Myocyte (in vitro differentiated cells): ENCODE results near the gene HOXC10. TPM values are rescaled to one million over a fixed set of nuclear protein-coding genes. Genes with fewer than 3 reads are reported as not detected.

Experiments used
- DNase-seq: peaks from one replicate; pipeline ENCODE4 v3.0.0-alpha.2; 2012; ENCODE audit warnings: low read depth
- polyA plus RNA-seq: library from polyadenylated mRNA; unstranded; fragments of >200 nt; gene quantifications from one replicate; pipeline ENCODE4 v1.2.1, GENCODE V29; 2012; ENCODE audit warnings: missing spikeins
- total RNA-seq: library from RNA; depleted of rRNA; stranded (reverse); fragments of >200 nt; gene quantifications from 2 replicates; pipeline ENCODE4 v1.2.3, GENCODE V29; 2014

Gene HOXC10
- 3.7 and 4.0 TPM in 2 replicates for total RNA-seq
- polyA plus RNA-seq: 16.6 TPM

- peak; percentile 97 for DNase-seq
Observed at GRCh38 chr12:53984901-53985691, at the start of gene HOXC10. HOXC10 (plus strand) TSS chr12:53985146; CDS start chr12:53985260, 114 bp downstream.

GRCh38 chr12:53935383-53936341 lies 49.3 kb upstream of the HOXC10 start:
- no peak for DNase-seq

GRCh38 chr12:53937099-53937498 lies 47.8 kb upstream of the HOXC10 start:
- no peak for DNase-seq

DNA sequence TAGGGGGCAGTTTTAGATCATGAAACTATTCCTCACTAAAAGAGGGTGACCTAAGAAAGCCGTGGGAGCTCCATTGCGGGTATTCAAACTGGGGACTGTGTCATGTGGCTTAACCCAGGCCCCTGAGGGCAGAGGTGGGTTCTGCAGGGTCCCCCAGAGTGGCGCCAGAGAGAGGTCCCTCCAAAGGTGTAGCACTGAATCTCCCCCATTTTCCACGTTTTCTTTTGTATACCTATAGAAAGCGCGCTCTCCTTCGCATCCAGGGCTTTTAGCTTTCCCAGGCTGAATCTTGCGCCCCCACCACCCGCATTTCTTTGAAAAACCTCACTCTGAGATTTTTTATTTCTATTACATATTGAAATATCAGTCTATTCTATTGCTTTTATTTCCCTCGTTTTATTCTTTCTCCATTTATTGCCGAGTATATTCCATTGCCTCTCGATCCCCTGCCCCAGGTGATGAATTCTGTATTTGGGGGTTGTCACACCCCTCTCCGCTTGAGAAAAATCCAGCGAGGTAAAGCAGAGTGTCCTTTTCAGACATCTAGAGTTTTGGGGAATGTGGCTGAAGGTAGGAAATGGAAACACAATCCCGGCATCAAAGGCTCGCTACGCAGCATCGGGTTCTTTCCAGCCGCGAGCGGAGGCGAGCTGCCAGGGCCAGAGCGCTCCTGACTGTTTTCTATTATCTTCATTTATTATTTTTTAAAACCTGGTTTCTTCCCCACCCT lies 47.2 kb upstream of the HOXC10 start:
- DNase-seq: no peak

- DNase-seq: peak; percentile 100
Observed at GRCh38 chr12:53938326-53939140, 46.4 kb upstream of the HOXC10 start, which contains the start of gene HOXC13. HOXC13 (plus strand) TSS chr12:53938831; CDS start chr12:53938907, 76 bp downstream.

- DNase-seq: peak; percentile 55
Observed at GRCh38 chr12:53939141-53940108, 45.5 kb upstream of the HOXC10 start.

DNA sequence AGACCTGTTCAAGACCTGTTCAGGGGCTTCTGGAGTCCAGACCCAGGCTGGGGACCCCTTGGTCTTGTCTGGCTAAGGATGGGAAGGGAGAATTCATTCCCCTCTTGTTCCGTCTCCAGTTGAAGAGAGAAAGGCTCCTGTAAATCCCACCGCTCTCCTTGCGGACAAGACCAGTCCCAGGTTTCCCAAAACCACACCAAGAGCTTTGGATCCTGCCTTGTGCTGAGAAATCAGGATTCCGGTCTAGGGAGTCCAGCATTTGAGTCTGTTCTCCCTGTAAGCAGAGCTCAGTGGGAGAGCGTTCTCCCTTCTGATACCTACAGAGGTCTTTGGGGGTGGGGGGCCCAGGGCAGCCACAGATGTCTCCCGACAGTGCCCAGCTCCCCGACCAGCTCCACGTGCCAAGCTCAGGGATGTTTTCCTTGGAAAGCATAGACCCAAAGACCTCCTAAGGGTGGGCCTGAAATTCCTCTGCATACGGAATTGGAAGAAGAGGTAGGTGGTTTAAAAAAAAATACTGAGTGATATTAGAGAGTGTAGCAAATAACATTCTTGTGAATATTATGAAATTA lies 44.4 kb upstream of the HOXC10 start:
- DNase-seq: peak; percentile 9

DNA sequence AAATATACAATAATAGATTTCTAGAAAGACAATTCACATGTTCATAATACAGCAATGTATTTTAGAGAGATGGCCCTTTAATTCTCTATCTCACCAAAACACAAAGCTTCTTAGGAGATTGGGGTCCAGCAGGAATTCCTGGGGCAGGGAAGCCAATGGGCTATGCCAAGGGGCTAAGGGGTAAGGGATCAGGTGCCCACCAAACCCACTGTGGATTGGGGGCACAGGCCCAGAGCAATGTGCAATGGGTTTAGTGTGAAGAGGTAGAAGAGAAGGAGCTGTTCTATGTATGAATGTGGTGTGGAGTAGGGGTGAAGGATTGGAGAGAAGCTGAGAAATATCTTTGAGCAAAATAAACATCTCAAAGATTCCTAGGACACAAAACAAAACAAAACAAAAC lies 43.8 kb upstream of the HOXC10 start:
- no peak for DNase-seq

- no peak for DNase-seq
Observed at GRCh38 chr12:53941750-53942149, 43.2 kb upstream of the HOXC10 start.

DNA sequence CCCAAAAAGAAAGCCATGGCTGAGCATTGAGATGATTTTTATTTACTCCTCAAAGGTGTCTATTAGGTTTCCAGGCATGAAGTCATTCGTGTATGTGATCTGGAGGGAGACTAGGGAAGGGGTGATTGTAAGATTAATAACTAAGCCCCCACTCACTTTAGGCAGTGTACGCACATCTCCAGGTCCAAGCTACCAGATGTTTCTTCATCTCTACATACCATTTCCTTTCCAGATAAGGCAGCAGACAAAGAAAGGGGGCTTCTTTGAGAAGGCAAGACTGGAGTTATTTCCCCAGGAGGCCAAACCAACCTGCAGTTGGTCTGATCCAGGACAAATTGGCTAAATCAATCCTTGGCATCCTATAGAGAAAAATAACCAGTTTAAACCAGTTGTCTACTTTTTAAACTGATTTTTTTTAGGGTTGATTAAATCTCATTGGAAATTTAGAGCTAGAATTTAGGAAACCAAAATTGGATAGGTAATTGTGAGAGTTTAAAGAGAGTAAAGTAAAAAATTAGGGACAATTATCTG lies 42.4 kb upstream of the HOXC10 start:
- DNase-seq: no peak

DNA sequence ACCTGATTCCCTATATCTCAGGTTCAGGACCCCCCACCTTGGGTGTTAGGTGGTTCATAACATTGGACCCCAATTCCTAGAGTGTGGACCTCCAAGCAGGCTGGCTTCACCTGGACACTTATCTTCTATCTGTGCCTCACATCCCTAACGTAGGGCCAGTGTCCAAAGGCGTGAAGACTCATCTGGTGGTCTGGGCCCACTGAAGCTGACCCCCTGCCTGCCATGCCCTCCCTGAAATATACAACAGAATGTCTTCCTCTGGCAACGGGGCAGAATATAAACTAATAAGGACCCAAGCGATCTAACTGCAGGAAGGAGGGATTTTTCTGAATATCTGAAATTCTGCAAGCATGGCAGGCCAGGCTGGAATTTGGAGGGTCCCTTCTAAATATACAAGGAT lies 40.7 kb upstream of the HOXC10 start:
- no peak for DNase-seq

GRCh38 chr12:53944907-53945847 lies 39.8 kb upstream of the HOXC10 start:
- DNase-seq: no peak

- no peak for DNase-seq
Observed at GRCh38 chr12:53947743-53948142, 37.2 kb upstream of the HOXC10 start.

DNA sequence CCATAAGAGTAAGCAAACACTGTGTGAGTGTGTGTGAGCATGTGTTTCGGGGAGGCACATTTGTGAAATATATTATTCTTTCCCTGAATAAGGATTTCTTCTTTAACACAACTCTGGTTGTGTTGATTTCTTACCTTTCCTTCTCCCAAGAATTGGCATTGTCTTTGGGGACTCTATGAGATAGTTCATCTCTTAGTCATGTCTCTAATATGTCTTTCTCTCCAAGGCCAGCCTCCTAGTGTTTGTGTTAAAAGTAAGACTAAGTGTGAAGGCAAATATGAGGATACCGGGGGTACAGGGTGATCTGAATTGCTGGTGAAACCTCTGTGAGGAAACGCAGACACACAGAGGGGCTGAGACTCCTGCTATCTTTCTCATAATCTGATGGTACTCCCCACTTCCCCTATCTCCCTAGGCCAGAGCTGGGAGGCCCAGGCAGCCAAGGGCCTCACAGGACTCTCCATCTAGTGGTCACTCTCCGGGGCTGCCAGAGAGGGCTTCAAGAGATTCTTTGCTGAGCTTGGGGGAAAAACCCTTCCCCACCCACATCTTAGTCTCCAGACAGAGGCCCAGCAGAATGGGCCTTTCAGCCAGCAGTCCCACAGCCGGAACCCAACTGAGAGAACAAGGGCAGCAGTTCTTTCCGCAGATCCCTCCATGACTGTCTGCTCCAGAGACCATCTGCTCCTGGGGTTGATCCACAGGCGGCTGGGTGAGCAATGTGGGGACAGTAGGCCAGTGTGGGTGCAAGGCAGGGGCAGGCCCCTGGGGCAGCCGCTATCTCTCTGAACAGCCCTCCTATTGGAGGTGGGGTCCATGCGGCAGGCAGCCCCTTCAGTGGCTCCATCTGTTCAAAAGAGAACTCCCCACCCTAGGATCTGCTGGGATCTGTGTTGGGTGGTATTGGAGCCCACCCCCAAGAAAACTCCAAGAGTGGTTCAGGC lies 36.0 kb upstream of the HOXC10 start:
- DNase-seq: no peak

- DNase-seq: no peak
Observed at GRCh38 chr12:53949631-53950436, 35.1 kb upstream of the HOXC10 start.

- DNase-seq: no peak
Observed at GRCh38 chr12:53950437-53950773, 34.5 kb upstream of the HOXC10 start.
